Activated naive CD8-positive, alpha-beta T cell treated with anti-CD3 and anti-CD28 coated beads, Interleukin-2, amount 50 U/mL, for 24 hours (primary cell): ENCODE data around the gene FRYL.
"Not testable (repeated sequence)": the region's sequence is repeated elsewhere in the genome, so short reads cannot be mapped to it uniquely, and the experiment has no call there.

Source experiments
- ATAC-seq: fragments of 150-1000 bp; cut with Tn5 transposase; one replicate; pipeline ENCODE4 v1.10.0; 2021
- DNase-seq: peaks from one replicate; pipeline ENCODE4 v3.0.0; 2021
- H3K27ac Mint-ChIP-seq: one replicate; pipeline ENCODE4 v1.8.0; 2021; ENCODE audit warnings: mild to moderate bottlenecking, mixed read lengths
- H3K27me3 Mint-ChIP-seq: one replicate; pipeline ENCODE4 v1.8.0; 2021; ENCODE audit warnings: mixed read lengths
- H3K36me3 Mint-ChIP-seq: one replicate; pipeline ENCODE4 v1.8.0; 2021; ENCODE audit warnings: low read depth, mixed read lengths
- H3K4me1 Mint-ChIP-seq: one replicate; pipeline ENCODE4 v1.8.0; 2021; ENCODE audit warnings: mixed read lengths
- H3K4me3 Mint-ChIP-seq: one replicate; pipeline ENCODE4 v1.8.0; 2021; ENCODE audit warnings: mild to moderate bottlenecking, moderate library complexity, mixed read lengths
- H3K9me3 Mint-ChIP-seq: one replicate; pipeline ENCODE4 v1.8.0; 2021; ENCODE audit warnings: mixed read lengths

The FRYL gene

GRCh38 chr4:48779998-48780864, at the start of gene FRYL:
FRYL (minus strand) TSS chr4:48780279; CDS start chr4:48634410, 145,869 bp downstream.
- Mint-ChIP-seq H3K27ac (peak within 1 kb of the TSS; percentile 96), H3K27me3 (no peaks in the 10 kb centered on the region), H3K4me3 (peak within 1 kb of the TSS; percentile 96), H3K36me3 (no peaks in the 10 kb centered on the region), H3K4me1 (peaks cover 38% of the 10 kb centered on the region), H3K9me3 (no peaks in the 10 kb centered on the region)
- ATAC-seq: peak; percentile 96
- peak; percentile 96 for DNase-seq

DNA sequence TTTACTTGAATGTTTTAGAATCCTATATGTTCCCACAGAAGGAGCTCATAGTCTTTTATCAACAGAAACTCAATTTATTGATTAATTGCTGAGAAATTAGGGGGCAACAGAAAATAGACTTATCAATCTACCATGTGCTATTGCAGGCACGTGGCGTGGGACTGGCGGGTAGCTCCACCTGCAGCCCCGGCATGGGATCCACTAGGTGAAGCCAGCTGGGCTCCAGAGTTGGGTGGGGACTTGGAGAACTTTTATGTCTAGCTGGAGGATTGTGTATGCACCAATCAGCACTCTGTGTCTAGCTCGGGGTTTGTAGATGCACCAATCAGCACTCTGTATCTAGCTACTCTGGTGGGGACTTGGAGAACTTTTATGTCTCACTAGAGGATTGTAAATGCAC, 47.5 kb upstream of the FRYL start:
- H3K9me3 Mint-ChIP-seq: peaks cover 9% of the 10 kb centered on the region
- DNase-seq: no peak
- peaks cover 5% of the 10 kb centered on the region for H3K27me3 Mint-ChIP-seq
- no peak overlapping the region for H3K4me3 Mint-ChIP-seq
- peaks cover 4% of the 10 kb centered on the region for H3K36me3 Mint-ChIP-seq
- no peak for ATAC-seq
- H3K4me1 Mint-ChIP-seq: peaks cover 22% of the 10 kb centered on the region
- H3K27ac Mint-ChIP-seq: no peak overlapping the region

DNA sequence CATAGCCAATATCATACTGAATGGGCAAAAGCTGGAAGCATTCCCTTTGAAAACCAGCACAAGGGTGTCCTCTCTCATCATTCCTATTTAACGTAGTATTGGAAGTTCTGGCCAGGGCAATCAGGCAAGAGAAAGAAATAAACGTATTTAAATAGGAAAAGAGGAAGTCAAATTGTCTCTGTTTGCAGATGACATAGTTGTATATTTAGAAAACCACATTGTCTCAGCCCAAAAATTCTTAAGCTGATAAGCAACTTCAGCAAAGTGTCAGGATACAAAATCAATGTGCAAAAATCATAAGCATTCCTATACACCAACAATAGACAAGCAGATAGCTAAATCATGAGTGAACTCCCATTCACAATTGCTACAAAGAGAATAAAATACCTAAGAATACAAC, 41.4 kb upstream of the FRYL start:
- not testable (repeated sequence) for H3K9me3 Mint-ChIP-seq, DNase-seq, H3K4me3 Mint-ChIP-seq, H3K36me3 Mint-ChIP-seq, H3K27me3 Mint-ChIP-seq, H3K4me1 Mint-ChIP-seq, ATAC-seq, H3K27ac Mint-ChIP-seq

- H3K4me3 Mint-ChIP-seq: no peak overlapping the region
- no peaks in the 10 kb centered on the region for H3K9me3 Mint-ChIP-seq
- peaks cover 2% of the 10 kb centered on the region for H3K27me3 Mint-ChIP-seq
Measured at GRCh38 chr4:48816971-48817370, 36.9 kb upstream of the FRYL start.

GRCh38 chr4:48816297-48816696, 36.2 kb upstream of the FRYL start:
- not testable (repeated sequence) for H3K27ac Mint-ChIP-seq, H3K9me3 Mint-ChIP-seq, H3K36me3 Mint-ChIP-seq, H3K4me1 Mint-ChIP-seq, ATAC-seq, DNase-seq, H3K4me3 Mint-ChIP-seq, H3K27me3 Mint-ChIP-seq

More at GRCh38 chr4:48816971-48817370, 36.9 kb upstream of the FRYL start:
- H3K4me1 Mint-ChIP-seq: peaks cover 5% of the 10 kb centered on the region
- DNase-seq: no peak
- no peak for ATAC-seq
- H3K27ac Mint-ChIP-seq: no peak overlapping the region
- H3K36me3 Mint-ChIP-seq: no peaks in the 10 kb centered on the region

DNA sequence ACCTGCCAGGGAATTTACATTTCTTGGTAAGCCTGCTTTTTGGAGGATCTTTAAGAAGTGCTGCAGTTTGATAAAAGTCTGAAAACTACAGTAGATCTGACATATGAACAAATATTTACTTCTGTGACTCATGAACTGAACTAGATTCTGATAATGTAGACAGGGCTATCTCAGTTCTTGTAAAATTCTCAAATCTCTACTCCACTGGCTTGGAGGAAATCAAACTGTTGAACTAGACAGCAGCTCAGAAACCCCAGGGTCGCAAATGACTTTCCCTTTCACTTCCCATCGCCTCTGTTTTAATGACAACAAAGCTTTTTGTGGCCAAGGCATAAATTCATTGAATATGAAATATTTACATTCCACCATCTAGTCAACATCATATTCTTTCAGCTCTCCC, 35.4 kb upstream of the FRYL start:
- Mint-ChIP-seq H3K9me3 (no peaks in the 10 kb centered on the region), H3K27ac (no peak overlapping the region), H3K4me3 (no peak overlapping the region), H3K27me3 (peaks cover 5% of the 10 kb centered on the region), H3K36me3 (no peaks in the 10 kb centered on the region), H3K4me1 (peaks cover 5% of the 10 kb centered on the region)
- DNase-seq: no peak
- no peak for ATAC-seq

DNA sequence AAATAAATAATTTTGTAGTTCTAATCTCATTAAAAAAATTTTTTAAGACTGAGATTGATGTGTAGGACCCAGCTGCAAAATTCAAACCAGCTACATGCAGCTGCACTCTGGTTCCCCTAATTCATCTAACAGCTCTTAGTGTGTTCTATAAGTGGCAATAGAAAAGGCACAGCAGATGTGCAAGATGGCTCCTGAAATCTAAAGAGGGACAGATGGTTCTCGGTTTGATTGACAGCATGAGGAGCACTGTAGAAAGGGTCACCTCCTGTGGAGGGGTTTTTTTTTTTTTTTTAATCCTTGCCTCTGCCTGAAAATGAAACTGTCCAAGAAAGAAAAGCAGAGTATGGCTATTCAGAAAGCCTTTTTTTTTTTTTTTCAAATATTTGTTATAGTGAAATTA, 33.9 kb upstream of the FRYL start:
- Mint-ChIP-seq H3K36me3 (no peaks in the 10 kb centered on the region), H3K9me3 (no peaks in the 10 kb centered on the region), H3K27ac (no peak overlapping the region), H3K27me3 (peaks cover 4% of the 10 kb centered on the region), H3K4me3 (no peak overlapping the region), H3K4me1 (peaks cover 5% of the 10 kb centered on the region)
- ATAC-seq: no peak
- DNase-seq: no peak

GRCh38 chr4:48812866-48813265, 32.8 kb upstream of the FRYL start:
- no peaks in the 10 kb centered on the region for H3K9me3 Mint-ChIP-seq
- DNase-seq (no peak), ATAC-seq (no peak)
- H3K36me3 Mint-ChIP-seq: no peaks in the 10 kb centered on the region
- peaks cover 4% of the 10 kb centered on the region for H3K27me3 Mint-ChIP-seq
- peaks cover 5% of the 10 kb centered on the region for H3K4me1 Mint-ChIP-seq
- H3K27ac Mint-ChIP-seq: no peak overlapping the region
- no peak overlapping the region for H3K4me3 Mint-ChIP-seq

GRCh38 chr4:48804584-48805301, 24.7 kb upstream of the FRYL start:
- H3K9me3 Mint-ChIP-seq: no peaks in the 10 kb centered on the region
- no peak overlapping the region for H3K4me3 Mint-ChIP-seq
- H3K27me3 Mint-ChIP-seq: no peaks in the 10 kb centered on the region
- no peaks in the 10 kb centered on the region for H3K4me1 Mint-ChIP-seq
- no peak for DNase-seq
- ATAC-seq: no peak
- no peak overlapping the region for H3K27ac Mint-ChIP-seq
- H3K36me3 Mint-ChIP-seq: no peaks in the 10 kb centered on the region

GRCh38 chr4:48801016-48801715, 21.1 kb upstream of the FRYL start:
- no peaks in the 10 kb centered on the region for H3K27me3 Mint-ChIP-seq
- ATAC-seq (no peak), DNase-seq (no peak)
- H3K4me3 Mint-ChIP-seq: no peak overlapping the region
- H3K4me1 Mint-ChIP-seq: no peaks in the 10 kb centered on the region
- H3K9me3 Mint-ChIP-seq: no peaks in the 10 kb centered on the region
- no peaks in the 10 kb centered on the region for H3K36me3 Mint-ChIP-seq
- H3K27ac Mint-ChIP-seq: no peak overlapping the region

GRCh38 chr4:48800155-48800554, 20.1 kb upstream of the FRYL start:
- H3K36me3 Mint-ChIP-seq, H3K9me3 Mint-ChIP-seq, ATAC-seq, H3K4me3 Mint-ChIP-seq, H3K4me1 Mint-ChIP-seq, DNase-seq, H3K27ac Mint-ChIP-seq, H3K27me3 Mint-ChIP-seq: not testable (repeated sequence)

DNA sequence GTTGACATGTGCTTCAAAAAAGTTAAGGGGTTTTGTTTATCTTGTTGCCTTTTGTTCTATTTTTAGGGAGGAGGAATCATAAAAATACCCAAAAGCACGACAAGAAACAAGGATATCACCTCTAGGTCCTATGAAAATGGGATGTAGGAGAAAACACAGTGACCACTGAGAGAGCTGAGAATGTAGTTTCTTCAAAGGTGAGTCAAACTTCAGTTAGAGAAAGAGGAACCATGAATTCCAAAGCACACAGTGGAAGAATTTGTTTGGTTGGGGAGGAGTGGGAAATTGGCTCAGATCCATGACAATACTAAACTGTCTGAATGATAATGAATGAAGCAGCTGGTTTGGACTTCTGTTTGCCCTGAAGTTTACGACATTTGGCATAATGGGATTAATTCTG, 19.1 kb upstream of the FRYL start:
- Mint-ChIP-seq H3K4me1 (no peaks in the 10 kb centered on the region), H3K27ac (no peak overlapping the region), H3K4me3 (no peak overlapping the region), H3K9me3 (no peaks in the 10 kb centered on the region), H3K27me3 (no peaks in the 10 kb centered on the region), H3K36me3 (no peaks in the 10 kb centered on the region)
- ATAC-seq: no peak
- no peak for DNase-seq

DNA sequence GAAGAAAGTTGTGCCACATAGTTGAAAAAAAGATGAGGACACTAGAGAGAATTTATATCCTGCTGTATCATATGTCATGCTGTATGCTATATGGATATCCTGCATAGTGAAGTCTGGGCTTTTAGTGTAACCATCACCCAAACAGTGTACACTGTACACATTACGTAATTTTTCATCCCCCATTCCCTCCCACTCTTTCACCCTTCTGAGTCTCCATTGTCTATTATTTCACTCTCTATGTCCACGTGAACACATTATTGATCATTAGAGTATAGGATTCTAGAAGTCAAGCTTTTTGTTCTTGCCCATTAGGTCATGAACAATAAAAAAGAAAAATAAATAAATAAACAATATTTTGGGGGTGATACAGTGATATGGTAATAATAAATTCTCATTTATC, 18.0 kb upstream of the FRYL start:
- H3K4me3 Mint-ChIP-seq: no peak overlapping the region
- H3K27ac Mint-ChIP-seq: no peak overlapping the region
- ATAC-seq (no peak), DNase-seq (no peak)
- no peaks in the 10 kb centered on the region for H3K9me3 Mint-ChIP-seq
- H3K27me3 Mint-ChIP-seq: no peaks in the 10 kb centered on the region
- peaks cover 4% of the 10 kb centered on the region for H3K4me1 Mint-ChIP-seq
- H3K36me3 Mint-ChIP-seq: no peaks in the 10 kb centered on the region

DNA sequence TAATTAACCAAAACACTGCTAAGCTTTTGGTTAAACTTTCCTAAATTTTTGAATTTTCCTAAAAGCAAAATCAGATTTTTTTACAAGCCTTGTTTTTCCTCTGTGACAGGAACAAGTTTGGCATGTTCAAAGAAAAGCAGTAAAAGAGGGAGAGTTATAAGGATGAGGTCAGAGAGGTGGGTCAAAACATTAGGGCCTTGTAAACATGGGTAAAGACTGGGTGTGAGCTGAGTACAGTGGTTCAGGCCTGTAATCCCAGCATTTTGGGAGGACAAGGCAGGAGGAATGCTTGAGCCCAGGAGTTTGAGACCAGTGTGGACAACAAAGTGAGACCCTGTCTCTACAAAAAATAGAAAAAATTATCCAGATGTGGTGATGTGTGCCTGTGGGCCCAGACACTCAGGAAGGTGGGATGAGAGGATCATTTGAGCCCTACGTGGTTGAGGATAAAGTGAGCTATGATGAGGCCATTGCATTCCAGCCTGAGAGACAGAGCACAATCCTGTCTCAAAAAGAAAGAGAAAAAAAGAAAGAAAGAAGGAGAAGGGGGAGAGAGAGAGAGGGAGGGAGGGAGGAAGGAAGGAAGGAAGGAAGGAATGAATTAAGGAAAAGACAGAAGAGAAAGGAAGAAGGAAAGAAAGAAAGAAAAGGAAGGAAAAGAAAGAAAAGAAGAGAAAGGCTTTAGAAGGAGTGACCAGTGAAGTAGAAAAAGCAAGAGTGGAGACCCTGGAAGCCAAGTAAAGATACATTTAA, 17.0 kb upstream of the FRYL start:
- no peak overlapping the region for H3K27ac Mint-ChIP-seq
- no peaks in the 10 kb centered on the region for H3K9me3 Mint-ChIP-seq
- H3K4me3 Mint-ChIP-seq: no peak overlapping the region
- H3K36me3 Mint-ChIP-seq: no peaks in the 10 kb centered on the region
- DNase-seq (no peak), ATAC-seq (no peak)
- H3K4me1 Mint-ChIP-seq: peaks cover 14% of the 10 kb centered on the region
- H3K27me3 Mint-ChIP-seq: no peaks in the 10 kb centered on the region
